Right lobe of liver (tissue), 4 donors: ENCODE data around the gene SBSN.

ENCODE experiments used
- POLR2A ChIP-seq: fragments of 450-650 bp; IDR thresholded peaks from one replicate; pipeline ENCODE4 v1.6.1; 2017; ENCODE audit warnings: antibody characterized with exemption, mild to moderate bottlenecking
- TF ChIP-seq, protein P1 (sequence below), 4 donors: fragments of 200-600 bp in 3 of 4; fragments of 450-650 bp in 1 of 4; IDR thresholded peaks; one replicate each; pipeline versions ENCODE4 v1.5.1 to v1.8.0; 2016 to 2022; ENCODE audit warnings: antibody characterized with exemption in 4 of 4, mild to moderate bottlenecking in 2 of 4
- donor health status: DM: no; HTN: no; CAD: no.
- donor health status: DM: no; HTN: no; CAD: no.
- donor health status: DM: no; HTN: yes; CAD: no.

DNA sequence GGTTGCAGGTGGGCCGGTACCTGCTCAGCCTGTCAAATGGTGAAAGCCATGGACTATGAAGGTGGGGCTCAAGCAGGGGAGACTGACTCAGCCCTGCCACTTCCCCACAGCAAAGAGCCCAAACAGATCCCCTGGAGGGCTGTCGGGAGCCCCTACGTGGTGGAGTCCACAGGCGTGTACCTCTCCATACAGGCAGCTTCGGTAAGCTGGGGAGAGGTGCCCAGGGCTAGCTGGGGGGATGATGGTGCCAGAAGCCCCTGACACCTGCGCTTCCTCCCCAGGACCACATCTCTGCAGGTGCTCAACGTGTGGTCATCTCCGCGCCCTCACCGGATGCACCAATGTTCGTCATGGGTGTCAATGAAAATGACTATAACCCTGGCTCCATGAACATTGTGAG lies 14.1 kb upstream of the SBSN start:
- TF ChIP-seq, protein P1, sequence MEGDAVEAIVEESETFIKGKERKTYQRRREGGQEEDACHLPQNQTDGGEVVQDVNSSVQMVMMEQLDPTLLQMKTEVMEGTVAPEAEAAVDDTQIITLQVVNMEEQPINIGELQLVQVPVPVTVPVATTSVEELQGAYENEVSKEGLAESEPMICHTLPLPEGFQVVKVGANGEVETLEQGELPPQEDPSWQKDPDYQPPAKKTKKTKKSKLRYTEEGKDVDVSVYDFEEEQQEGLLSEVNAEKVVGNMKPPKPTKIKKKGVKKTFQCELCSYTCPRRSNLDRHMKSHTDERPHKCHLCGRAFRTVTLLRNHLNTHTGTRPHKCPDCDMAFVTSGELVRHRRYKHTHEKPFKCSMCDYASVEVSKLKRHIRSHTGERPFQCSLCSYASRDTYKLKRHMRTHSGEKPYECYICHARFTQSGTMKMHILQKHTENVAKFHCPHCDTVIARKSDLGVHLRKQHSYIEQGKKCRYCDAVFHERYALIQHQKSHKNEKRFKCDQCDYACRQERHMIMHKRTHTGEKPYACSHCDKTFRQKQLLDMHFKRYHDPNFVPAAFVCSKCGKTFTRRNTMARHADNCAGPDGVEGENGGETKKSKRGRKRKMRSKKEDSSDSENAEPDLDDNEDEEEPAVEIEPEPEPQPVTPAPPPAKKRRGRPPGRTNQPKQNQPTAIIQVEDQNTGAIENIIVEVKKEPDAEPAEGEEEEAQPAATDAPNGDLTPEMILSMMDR (IDR thresholded peaks at IDR 0.05): no peak
- no peak for TF ChIP-seq POLR2A
